Activated naive CD8-positive, alpha-beta T cell treated with anti-CD3 and anti-CD28 coated beads, Interleukin-2, amount 10 ng/mL, durations not matched to agents 7 days and 5 days (primary cell): ENCODE measurements around the gene SHISA9. TPM values are rescaled to one million over a fixed set of nuclear protein-coding genes. Genes with fewer than 3 reads are reported as not detected.

Source experiments
- total RNA-seq, 2 experiments: library from RNA; stranded (reverse); gene quantifications; one replicate each; pipeline ENCODE4 v1.2.3, GENCODE V29; 2021

The SHISA9 gene
- total RNA-seq, 2 experiments from 2014 or later, result not detected

Other genes with a start within 250 kb of the SHISA9 start
- 1 to 10 TPM; 7.8 to 9.7 TPM for gene CPPED1, start 97.7 kb upstream of the SHISA9 start, total RNA-seq